H7 (cell line): ENCODE data around the gene GPR153. TPM values are rescaled to one million over a fixed set of nuclear protein-coding genes. Genes with fewer than 3 reads are reported as not detected.

Experiments
- DNase-seq: peaks from one replicate; pipeline ENCODE4 v3.0.0; 2012
- H3K27me3 ChIP-seq: 2 replicates; pipeline ENCODE4 v1.6.0; 2011; ENCODE audit warnings: mild to moderate bottlenecking, low read length; ENCODE audit not compliant: control insufficient read depth, insufficient read depth
- H3K36me3 ChIP-seq: replicated peaks from 2 replicates; pipeline ENCODE4 v1.5.1; 2011; ENCODE audit warnings: low read length; ENCODE audit not compliant: control insufficient read depth, insufficient read depth
- H3K4me3 ChIP-seq: 2 replicates; pipeline ENCODE4 v1.5.1; 2011; ENCODE audit warnings: low read depth, mild to moderate bottlenecking, control low read depth, low read length, moderate library complexity; ENCODE audit not compliant: insufficient read depth
- total RNA-seq: library from RNA; depleted of rRNA; stranded (reverse); fragments of >200 nt; shearing (Covaris generic); gene quantifications from 2 replicates; pipeline ENCODE4 v1.2.3, GENCODE V29; 2014

The GPR153 gene
- total RNA-seq, 1 experiment from 2014 or later = 15.6 TPM

DNA sequence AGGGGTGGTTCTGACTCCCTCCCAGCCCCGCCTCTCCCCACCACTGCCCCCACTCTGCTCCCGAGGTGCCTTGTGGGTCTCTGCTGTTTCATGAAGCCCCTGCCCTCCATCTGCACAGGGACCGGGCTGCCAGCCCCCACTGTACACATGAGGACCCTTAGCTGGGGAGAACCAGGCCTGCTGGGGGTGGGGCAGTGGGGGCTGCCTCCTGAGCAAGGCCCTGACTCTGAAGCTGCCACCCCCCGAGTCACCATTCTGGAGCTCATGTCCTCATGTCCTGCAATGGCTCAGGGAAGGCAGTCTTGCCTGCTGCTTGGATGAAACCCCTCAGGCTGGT is 8.6 kb downstream of the GPR153 start:
- Histone ChIP-seq H3K36me3 (no peaks in the 10 kb centered on the region), H3K27me3 (peaks cover 38% of the 10 kb centered on the region), H3K4me3 (no peak overlapping the region)
- DNase-seq = no peak

- Histone ChIP-seq H3K4me3 (no peak overlapping the region), H3K27me3 (peaks cover 40% of the 10 kb centered on the region), H3K36me3 (no peaks in the 10 kb centered on the region)
- DNase-seq = no peak
These were observed 9.1 kb downstream of the GPR153 start for GRCh38 chr1:6251681-6252373.

DNA sequence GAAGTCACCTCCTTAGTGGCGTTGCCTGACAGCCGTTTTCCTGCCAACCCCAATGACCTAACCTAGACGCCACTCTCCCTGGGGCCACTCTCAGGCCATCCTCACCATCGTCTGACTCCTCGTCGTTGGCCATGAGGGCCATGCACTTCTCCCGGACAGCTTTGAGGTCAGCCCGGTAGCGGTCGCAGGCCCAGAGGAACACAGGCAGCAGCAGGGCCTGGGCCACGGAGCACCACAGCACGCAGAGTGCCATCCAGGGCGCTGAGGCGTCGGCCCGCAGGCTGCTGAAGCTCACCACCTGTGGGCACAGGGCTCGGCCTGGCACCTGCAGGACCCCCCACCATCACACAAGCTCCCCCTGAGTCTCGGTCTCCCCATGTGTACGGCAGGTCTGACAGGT is 9.7 kb downstream of the GPR153 start:
- DNase-seq = no peak
- Histone ChIP-seq H3K36me3 (no peaks in the 10 kb centered on the region), H3K4me3 (no peak overlapping the region), H3K27me3 (peaks cover 43% of the 10 kb centered on the region)

DNA sequence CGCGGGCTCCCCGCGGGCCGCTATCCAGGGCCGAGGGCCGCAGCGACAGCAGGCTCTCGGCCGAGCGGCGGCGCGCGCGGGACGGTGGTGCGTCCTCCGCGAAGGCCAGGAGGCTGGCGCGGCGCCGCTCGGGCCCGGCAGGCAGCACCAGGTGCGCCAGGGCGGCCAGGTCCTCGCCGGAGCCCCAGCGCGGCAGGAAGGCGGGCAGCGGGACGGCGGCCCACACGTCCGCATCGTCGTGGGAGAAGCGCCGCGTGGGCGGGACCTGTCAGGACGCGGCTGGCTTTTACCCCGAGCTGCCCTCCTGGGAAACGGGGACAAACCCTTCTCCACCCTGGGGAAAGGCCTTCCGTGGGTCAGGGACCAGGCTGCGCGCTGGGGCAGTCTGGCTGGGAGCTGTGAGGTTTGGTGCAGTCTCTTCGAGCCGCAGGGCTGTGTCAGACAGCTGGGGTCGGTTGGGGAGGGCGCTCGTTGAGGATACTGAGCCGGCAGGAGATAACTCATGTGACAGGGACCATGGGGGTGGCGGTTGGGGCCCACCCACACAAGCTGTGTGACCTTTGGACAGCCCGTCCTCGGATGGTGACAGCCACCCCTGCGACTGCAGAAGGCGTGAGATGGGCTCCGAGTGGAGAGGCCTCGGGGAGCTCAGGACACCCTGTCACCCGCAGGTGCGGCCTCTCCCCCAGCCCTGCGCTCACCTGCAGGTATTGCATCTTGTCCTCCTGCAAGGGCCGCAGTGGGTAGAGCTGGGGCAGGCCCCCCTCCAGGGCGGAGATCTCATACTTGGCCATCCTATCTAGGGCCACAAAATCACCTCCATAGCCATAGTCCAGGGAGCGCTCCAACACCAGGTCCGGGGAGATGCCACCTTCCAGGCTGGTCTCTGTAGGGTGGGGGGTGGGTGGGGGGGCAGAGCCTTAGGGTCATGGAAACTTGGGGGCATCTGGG is 10.9 kb downstream of the GPR153 start:
- peak overlapping the region; percentile 14; the same call in 1 of the 2 replicates for H3K4me3 ChIP-seq
- DNase-seq = peak; percentile 79
- H3K27me3 ChIP-seq = peaks cover 45% of the 10 kb centered on the region
- no peaks in the 10 kb centered on the region for H3K36me3 ChIP-seq

GRCh38 chr1:6248932-6249738 is 11.8 kb downstream of the GPR153 start:
- H3K36me3 ChIP-seq = no peaks in the 10 kb centered on the region
- H3K4me3 ChIP-seq = peak overlapping the region; percentile 32
- H3K27me3 ChIP-seq = peaks cover 52% of the 10 kb centered on the region

DNA sequence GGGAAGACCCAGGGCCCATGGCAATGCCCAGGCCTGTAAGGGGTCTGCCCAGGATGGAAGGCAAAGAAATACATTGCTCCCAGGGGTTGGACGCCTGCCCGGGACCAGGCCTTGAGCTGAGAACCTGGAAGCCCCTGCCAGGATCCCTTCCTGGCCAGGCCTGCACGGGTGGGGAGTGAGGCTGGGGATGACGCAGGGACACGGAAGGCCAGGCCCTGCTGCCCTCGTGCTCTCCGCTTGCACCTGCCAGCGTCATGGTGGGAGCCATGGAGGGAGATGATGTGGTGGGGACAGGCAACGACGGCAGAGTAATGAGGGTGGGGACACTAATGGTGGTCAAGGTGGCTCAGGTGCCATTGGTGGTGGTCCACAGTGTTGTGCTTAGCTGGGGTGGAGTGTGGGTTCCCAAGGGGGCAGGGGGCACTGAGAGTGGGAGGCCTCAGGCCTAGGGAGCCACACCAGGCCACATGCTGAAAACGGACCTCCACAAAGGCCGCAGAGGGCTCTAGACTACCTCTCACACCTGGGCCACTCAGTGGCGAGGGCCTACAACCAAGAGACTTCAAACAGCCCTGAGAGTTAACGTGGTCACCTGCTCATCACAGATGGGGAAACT is 12.6 kb downstream of the GPR153 start:
- Histone ChIP-seq H3K4me3 (no peak overlapping the region), H3K36me3 (no peaks in the 10 kb centered on the region), H3K27me3 (peaks cover 60% of the 10 kb centered on the region)
- DNase-seq = no peak

More at GRCh38 chr1:6248932-6249738, 11.8 kb downstream of the GPR153 start:
- DNase-seq = peak; percentile 92

GRCh38 chr1:6247651-6248050 is 13.2 kb downstream of the GPR153 start:
- Histone ChIP-seq H3K36me3 (no peaks in the 10 kb centered on the region), H3K27me3 (peaks cover 66% of the 10 kb centered on the region), H3K4me3 (no peak overlapping the region)
- peak; percentile 68 for DNase-seq

GRCh38 chr1:6246497-6247467 is 14.1 kb downstream of the GPR153 start:
- H3K27me3 ChIP-seq = peaks cover 68% of the 10 kb centered on the region
- peak overlapping the region; percentile 78 for H3K4me3 ChIP-seq
- DNase-seq = peak; percentile 98
- H3K36me3 ChIP-seq = no peaks in the 10 kb centered on the region

- Histone ChIP-seq H3K27me3 (peaks cover 67% of the 10 kb centered on the region), H3K36me3 (no peaks in the 10 kb centered on the region), H3K4me3 (peak overlapping the region; percentile 78)
- peak; percentile 99 for DNase-seq
These were observed 14.9 kb downstream of the GPR153 start for GRCh38 chr1:6245869-6246496.

- H3K27me3 ChIP-seq = peaks cover 61% of the 10 kb centered on the region
- H3K4me3 ChIP-seq = peak overlapping the region; percentile 78
- H3K36me3 ChIP-seq = no peaks in the 10 kb centered on the region
- DNase-seq = peak; percentile 94
These were observed 15.6 kb downstream of the GPR153 start for GRCh38 chr1:6245086-6245868.

DNA sequence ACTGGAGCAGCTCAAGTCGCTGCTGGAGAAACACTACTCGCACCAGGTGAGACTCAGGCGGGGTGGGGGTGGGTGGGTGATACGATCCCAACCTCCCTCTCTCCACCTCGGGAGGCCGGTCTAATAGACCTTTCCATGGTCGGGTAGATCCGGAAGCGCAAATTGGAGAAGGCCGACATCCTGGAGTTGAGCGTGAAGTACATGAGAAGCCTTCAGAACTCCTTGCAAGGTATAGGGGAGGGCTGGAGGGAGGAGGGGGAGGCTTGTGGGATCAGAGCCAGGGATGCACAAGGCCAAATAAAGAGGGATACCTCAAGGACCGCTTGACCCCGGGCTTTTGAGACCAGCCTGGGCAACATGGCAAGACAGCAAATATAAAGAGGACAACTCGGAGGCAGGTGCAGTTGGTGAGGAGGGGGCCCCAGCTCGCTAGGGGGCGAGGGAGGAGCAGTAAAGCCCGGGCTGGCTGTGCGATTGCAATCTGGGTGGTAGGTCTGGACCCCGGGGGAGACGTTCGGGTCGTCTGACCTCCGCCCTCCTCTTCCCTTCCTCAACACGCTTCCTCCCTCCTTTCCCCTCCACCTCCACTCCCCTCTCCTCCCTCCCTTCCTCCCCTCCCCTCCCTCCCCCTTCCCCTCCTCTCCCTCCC is 16.4 kb downstream of the GPR153 start:
- peaks cover 55% of the 10 kb centered on the region for H3K27me3 ChIP-seq
- H3K4me3 ChIP-seq = peak overlapping the region; percentile 78
- no peaks in the 10 kb centered on the region for H3K36me3 ChIP-seq
- DNase-seq = no peak

- H3K36me3 ChIP-seq = no peaks in the 10 kb centered on the region
- peaks cover 51% of the 10 kb centered on the region for H3K27me3 ChIP-seq
- peak within 1 kb of the TSS; percentile 78 for H3K4me3 ChIP-seq
- DNase-seq = peak; percentile 86
These were observed 16.9 kb downstream of the GPR153 start, which contains the start of gene HES3 for GRCh38 chr1:6243993-6244392. TSS of gene HES3 (plus strand) at chr1:6244179. CDS start at chr1:6244366, 187 bp downstream.
